OCI-LY3 (cell line): ENCODE results near the gene ABHD12.

Experiments
- CTCF ChIP-seq: fragments of 200-600, 300-600 bp; sonication (generic); IDR thresholded peaks from 2 replicates; pipeline ENCODE4 v1.5.1; 2014; ENCODE audit warnings: antibody characterized with exemption, low read length, low read depth
- EZH2phosphoT487 ChIP-seq: fragments of 200-600 bp; shearing (Covaris generic); IDR thresholded peaks from 2 replicates; pipeline ENCODE4 v1.6.1; 2018; ENCODE audit warnings: antibody characterized with exemption, mixed run types, low read depth

- TF ChIP-seq CTCF (no peak), EZH2phosphoT487 (no peak)
Observed at GRCh38 chr20:25257756-25258475, 132.7 kb downstream of the ABHD12 start.
